GM19023 (cell line): ENCODE measurements around the gene CENPO.

ENCODE experiments used
- ATAC-seq: cut with Tn5 transposase; IDR thresholded peaks from one replicate; pipeline ENCODE4 v1.9.1; 2021; ENCODE audit warnings: mild to moderate bottlenecking, moderate library complexity; ENCODE audit not compliant: unreplicated experiment

The CENPO gene

DNA sequence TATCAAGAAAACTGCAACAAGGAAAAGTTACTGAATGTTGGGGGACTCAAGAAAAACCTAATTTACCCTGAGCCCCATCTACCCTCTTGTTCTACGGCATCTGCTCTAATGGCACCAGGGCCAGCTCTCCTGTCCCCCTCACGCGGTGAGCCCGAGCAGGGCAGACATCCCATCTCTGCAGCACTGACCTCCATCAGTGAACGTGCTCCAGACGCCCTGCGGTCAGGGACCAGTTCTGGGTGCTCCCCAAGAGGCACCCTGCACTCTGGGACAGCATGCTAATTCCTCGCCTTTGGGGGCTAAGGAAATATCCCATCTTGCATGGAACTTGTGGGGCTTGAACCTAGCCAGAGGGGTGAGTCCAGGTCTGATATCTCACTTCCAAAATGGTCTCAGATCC is 43.0 kb downstream of the CENPO start:
- ATAC-seq, result no peak

DNA sequence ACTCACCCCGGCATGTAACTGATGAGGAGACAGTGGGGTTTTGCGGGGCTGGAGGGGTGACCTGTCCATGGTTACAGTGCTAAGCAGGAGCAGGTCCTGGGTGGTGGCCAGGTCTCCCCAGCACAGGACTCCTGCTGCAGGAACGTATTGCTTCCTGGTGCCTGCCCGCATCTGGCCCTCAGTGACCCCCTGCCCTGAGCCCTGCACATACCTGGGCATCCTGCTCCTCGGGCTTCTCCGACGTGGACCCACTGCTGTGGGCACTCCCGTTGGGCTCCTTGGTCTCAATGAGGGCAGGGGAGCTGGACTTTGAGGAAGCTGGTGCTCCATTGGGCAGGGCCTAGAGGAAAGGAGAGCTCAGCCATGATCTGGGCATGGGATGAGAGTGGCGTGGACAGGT is 43.5 kb downstream of the CENPO start:
- no peak for ATAC-seq

DNA sequence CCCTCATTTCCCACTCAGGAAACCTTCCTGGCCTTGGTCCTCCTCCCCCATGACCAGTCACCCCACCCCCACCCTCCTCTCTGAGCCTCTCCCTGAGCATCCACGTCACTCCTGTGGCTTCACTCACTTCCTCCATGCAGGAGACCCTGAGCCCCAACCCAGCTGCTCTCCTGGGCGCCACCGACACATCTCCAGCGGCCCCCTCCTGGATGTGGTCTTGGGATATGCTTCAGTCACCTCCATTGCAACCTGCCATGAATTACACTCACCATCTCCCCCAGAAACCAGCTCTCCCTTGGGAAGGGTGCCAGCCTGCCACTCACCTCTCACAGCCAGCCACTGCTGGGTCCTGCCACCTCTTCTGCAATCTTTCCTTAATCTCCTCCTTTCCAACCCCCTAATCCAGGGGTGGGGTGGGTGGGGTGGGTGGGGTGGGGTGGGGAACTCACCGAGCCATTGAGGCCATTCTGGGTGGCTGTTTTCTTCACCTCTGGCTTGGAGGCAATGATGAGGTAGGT is 44.8 kb downstream of the CENPO start:
- ATAC-seq, result no peak

DNA sequence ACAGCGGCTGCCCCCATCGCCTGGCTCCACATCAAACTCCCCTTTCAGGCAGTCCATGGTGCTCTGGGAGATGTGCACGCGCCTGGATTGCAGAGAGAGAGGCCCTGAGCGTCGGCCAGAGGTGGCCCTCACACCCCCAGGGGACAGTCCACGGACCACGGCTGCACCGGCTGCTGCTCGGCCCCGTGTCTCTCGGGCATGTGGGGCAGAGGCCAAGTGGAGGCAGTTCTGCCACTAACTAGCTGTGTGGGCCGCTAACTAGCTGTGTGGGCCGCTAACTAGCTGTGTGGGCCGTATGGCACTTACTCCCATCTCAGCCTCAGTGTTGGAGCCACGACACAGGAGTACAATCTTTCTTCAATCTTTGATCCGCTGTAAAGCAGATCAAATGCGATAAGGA is 45.3 kb downstream of the CENPO start:
- no peak for ATAC-seq

DNA sequence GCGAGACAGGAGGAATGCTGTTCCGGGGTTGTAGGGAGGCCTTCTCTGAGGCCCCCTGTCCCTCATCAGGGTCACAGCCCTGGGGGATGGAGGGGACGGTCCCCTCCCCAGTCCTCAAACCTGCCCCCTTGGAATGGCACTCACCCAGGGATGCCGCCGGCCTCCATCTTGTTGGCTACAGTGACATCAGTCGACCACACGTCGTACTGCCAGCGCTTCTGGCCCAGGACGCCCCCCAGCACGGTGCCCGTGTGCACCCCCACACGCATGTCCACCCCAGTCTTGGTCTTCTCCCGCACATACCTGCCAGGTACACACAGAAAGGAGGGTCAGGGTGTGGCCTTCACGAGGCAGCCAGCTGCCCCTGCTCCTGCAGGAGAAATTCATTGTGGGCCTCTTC is 46.5 kb downstream of the CENPO start:
- ATAC-seq, result no peak

DNA sequence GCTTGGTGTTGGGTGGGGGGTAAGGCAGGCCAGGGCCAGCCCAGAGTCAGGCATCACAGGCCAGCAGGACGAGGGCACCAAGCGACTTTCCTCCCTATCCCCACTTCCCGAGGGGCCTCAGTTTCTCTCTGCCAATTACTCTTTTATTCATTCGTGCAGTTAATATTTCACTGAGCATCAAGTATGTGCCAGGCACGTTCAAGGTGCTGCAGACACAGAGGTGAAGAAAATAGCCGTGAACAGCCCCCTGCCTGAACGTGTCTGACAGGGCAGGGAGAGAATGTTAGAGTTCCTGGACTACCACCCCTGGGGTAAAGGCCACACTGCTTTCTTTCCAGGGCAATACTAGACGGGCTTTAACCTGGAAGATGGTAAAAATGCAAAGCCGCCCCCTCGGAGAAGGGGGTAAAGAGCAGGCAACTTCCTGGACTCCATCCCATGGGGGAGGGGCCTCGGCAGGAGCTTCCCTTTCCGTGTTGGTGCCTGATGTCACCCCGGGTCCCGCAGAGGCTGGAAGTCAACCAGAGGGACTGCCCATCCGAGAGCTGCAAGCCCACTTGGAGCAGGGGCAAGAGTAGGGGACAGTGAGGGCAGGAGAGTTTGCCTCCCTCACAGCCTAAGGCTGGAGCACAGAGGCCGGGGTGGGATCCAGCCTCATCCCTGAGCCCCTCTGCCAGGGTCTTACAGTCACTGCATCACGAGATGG is 47.1 kb downstream of the CENPO start:
- no peak for ATAC-seq

DNA sequence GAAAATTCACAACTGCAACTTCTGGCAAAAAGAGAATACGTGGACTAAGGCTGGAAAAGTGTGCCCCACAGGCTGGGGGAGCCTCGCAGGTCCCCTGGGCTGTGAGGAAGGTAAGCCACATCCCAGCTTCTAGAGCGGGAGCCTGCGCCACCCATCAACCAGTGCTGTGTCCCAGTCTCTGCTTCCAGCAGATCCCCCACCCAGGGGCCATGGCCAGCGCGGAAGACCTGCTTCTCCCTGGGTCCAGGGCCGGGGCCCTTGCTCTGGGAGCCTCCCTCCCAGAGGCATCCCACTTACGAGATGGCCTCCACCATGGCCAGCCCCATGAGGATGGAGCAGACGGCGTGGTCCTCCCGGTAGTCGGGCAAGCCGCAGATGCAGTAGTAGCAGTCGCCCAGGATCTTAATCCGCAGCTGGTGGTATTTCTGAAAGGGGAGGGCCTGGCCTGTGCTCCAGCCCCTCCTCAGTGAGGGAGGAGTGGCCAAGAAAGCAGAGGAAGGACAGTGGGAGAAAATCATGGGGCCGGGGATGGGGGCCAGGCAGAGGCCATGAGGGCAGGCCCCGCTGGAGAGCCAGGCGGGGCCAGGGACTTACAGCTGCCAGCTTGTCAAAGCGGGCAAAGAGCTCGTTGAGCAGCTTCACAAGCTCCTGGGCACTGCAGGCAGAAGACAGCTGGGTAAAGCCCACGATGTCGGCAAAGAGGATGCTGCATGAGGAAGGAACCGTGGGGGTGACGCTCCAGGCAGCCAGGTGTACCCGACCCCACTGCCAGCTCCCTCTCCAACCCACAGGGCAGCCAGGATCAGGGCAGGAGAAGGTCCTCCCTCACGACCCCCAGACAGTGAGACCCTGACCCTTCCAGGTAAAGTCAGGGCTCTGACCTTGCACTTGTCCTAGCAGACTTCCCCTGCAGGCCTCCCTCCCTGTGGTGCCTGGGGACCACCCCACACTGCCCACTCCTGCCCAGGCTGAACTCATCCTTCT is 48.0 kb downstream of the CENPO start:
- ATAC-seq, result no peak

DNA sequence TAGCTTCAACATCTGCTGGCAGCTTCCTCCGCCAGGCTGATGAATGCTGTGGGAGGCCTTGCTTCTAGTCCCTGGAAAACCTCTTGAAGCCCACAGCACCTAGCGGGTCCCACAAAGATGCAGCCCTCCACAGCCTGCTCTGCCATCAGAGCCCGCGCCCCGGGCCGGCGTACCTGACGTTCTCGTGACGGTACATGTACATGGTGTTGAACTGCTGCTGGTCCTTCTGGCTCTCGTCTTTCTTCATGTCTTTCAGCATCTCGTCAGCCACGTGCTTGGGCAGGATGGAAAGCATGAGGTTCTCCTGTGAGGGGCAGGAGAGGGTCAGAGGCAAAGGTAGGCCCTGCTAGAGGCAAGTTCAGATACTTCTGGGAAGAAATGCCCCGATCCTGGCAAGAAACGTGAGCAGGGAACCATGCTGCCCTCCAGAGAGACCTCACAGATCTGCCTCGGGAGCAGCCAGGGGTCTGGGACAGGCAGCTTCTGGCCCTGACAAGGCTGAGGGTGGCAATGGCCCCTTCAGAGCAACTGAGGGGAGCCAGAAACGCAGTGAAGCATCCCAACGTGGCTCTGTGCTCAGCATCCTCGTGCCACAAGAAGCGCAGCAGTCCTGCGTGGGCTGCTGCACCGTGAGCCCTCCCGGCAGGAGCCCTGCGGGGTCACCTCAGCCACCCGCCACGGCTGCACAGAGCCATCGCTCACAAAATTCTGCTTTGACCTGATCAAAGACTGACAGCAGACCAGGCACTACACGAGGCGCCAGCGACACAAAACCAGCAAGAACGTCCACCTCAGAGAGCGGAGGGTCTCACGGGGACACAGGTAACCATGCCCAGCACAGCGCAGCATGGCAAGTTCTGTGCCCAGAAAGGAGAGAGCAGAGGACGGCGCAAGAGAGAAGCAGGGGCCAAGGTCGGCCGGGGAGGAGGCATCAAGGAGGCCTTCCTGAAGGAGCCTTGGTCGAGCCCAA is 49.1 kb downstream of the CENPO start:
- ATAC-seq, result no peak

DNA sequence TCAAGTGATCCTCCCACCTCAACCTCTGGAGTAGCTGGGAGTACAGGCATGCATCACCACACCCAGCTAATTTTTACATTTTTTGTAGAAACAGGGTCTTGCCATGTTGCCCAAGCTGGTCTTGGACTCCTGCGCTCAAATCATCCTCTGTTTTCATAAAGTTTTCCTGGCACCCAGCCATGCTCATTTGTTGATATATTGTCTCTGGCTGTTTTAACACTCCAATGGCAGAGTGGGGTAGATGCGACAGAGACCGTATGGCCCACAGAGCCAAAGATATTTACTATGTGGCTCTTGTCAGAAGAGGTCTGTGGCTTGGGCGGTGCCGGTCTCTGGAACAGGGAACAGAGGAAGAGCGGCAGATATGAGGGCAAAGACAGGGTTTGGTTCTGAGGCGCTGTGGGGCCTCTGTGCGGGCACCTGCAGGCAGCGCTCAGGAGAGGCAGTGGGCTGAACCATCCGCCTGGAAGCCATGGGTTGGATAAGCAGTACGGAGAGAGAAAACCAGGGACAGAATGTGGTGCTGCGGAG is 50.2 kb downstream of the CENPO start:
- ATAC-seq, result no peak

DNA sequence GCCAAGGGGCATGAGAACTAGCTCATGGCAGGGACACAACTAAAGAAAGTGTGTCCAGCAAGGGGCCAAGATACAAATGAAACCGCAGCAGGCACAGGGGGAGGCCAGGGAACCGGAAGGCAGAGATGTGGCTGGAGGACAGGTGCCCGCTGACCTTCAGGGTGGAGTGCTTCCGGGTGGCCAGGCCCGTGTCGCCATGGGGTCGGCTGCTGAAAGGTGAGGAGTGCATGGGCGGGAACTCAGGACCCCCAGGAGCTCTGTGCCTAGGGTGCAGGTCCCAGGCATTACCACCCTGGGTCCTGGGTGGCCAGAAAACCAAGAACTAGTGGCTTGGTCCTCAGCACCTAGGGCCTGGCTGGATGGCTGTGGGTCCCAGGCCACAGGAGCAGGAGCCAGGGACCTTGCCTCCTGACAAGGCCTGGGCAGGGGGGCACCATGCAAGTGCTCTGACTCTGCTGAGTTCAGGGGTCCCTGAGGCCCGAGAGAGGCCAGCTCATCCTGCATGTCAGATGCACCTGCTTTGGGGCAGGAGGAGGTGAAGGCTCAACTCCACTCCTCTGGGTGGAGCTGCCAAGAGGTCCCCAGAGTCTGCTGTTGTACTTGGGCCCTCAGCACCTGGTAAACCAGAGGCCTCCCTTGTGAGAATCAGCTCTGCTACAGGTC is 50.9 kb downstream of the CENPO start:
- no peak for ATAC-seq

DNA sequence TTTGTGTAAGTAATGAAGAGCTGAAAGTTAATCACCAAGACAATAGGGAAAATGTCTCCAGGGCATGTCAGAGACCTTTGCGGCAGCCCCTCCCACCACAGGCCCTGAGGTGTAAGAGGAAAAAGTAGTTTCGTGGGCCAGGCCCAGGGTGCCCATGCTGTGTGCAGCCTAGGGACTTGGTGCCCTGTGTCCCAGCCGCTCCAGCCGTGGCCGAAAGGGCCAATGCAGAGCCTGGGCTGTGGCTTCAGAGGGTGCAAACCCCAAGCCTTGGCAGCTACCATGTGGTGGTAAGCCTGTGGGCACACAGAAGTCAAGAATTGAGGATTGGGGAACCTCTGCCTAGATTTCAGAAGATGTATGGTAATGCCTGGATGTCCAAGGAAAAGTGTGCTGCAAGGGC is 52.5 kb downstream of the CENPO start:
- ATAC-seq, result no peak

DNA sequence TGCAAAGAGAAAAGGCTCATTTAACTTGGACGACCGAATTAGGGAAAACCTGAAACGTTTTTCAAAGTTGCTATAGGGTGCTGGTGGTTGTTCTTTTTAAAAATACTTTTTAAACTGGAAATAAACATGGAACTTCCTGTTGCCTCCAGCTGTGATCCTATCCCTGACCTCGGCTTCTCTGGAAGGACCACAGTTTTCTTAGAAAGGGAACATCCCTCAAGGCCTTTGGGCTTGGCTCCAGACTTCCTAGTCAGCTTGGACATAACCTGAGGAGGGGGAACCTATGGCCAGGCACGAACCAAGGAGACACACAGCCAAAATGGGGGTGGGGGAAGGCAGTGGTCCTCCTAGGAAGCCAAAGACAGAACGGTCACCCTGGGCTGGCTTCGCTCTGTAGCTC is 57.7 kb downstream of the CENPO start:
- no peak for ATAC-seq

DNA sequence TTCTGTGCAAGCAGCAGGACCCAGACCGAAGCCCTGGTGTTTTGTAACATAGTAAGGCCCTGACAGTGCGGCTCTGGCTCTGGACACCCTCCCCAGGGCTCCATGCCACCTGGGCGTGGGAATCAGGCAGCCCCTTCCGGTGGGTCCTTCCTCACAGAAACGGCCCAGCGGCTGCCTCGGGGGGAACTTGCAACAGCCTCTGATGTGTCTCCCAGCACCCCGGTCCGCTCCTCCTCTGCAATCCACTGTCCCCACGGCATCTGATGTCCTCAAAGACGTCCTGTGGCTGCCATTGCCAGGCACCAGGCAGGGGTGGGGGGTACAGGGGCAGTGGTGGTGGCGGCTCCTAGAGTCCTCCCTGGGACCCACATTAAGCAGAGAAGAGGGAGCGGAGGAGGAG is 58.8 kb downstream of the CENPO start:
- no peak for ATAC-seq

DNA sequence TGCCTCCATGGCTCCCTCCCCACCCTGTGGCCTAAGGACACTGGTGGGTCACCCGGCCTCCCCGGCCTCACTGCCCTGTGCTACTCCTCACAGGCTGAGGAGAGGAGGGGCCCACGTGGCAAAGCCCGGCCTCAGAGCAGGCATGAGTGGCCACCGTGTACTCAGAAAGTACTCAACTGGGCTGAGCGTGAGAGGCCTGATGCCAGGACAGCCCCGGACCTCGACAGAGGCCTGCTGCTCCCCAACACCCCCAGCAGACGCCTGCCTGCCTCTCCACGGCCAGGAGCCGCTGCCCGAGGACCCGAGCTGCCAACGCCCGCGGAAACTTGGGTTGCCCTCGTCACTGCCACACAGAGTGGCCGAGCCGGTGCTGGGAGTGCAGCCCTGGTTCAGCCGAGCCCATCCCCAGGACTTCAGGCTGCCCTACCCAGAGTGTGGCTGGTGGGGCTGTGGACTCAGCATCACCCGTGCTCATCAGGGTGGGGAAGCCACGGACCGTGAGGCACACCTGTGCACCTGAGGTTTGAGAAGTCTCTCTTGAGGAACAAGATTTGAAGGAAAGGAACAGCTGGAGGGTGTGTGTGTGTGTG is 59.3 kb downstream of the CENPO start:
- ATAC-seq, result no peak

DNA sequence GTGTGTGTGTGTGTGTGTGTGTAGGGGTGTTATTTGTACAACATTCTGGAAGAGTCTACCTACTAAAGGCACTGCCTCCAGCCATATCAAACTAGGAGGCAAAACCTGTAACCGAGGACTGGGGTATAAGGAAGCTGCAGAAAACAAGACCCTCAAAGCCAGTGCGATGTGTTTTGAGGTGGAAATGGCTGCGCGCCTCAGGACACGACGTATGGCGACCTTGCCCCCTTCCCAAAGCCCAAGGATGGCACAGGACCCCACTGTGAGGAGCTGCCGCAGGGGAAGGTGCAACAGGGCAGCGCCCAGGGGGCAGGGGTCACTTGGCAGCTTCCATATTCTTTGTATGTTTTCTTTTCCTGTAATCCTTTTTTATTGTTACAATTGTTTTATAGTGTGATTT is 59.8 kb downstream of the CENPO start:
- ATAC-seq, result no peak

DNA sequence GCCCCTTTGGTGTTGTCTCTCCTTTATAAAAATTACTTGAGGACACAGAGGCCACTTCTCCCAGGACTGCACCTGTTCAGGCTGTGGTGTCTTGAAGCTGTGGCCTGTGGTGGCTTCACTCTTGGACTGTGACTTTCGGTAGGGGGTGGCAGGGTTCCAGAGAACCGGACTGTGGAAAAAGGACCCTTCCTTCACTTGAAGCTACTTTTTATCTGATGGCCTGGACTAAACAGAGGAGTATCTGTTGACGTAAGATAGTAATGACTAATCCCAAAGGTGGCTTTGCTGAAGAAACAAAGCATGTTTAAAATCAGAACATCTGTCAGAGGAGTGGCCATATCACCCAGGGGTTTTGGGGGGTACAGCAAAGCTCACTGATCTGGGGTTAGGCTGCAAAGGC is 60.8 kb downstream of the CENPO start:
- no peak for ATAC-seq

DNA sequence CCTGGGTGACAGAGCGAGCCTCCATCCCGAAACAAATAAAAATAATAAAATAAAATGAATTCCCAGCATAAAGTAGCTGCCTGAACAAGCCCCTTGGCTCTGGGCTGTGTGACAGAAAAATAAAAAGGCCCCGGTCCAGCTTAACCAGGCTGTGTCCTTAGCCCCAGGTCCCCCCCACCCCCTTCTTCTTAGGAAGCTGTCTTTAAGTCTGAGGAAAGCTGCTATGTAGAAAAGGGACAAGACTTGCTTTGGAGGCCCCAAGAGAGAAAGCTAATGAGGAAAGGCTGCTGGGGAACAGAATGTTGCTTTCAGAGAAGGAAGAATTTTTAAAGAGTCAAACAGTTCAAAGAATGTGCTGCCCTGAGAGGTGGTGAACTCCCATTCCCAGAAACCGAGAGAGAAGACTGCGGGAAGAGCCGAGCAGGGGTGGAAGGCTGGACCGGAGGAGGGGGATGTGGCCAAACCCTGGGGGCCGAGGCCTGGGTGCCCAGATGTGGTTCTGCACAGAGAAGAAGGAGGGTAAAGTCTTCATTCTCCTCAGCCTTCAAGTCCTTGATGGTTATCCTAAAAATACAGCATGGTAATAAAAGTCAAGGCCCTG is 61.9 kb downstream of the CENPO start:
- no peak for ATAC-seq

DNA sequence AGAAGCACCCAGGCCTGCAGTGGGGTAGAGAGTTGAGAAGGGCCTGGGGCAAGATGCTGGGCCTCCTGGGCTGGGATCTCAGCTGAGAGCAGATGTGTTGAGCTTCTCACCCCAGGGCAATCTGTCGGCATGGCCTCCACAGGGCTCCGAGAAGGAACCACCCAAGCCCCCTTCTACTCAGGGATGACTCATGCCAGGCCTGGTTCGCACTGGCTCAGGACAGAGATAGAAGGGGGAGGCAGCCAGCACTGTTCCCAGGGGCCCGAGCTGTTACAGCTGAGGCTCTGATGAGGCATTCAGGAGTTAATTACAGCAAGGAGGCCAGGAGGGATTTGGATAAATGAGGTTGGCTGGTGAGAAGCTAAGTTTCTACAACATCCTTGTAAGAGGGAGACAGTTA is 62.5 kb downstream of the CENPO start:
- ATAC-seq, result no peak

DNA sequence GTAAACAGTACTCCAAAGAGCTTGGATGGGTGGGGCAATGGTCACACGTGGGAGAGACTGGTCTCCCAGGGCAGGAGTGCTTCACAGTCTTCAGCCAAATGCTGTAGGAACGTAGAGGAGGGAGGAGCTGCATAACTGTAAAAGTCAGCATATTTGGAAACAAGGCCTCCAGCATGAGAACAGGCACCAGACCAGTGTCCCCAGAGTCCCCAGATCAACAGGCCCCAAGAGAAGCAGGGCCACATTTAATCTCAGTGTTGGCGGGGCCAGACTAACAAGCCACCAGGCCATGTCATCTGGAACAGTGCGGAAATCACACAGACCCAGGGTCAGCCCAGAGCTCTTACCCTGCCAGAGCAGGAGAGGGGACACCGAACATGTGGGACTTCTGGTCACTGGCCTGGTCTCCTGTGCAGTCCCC is 63.6 kb downstream of the CENPO start:
- no peak for ATAC-seq
